ENCODE data around the gene DTNB.

DNA sequence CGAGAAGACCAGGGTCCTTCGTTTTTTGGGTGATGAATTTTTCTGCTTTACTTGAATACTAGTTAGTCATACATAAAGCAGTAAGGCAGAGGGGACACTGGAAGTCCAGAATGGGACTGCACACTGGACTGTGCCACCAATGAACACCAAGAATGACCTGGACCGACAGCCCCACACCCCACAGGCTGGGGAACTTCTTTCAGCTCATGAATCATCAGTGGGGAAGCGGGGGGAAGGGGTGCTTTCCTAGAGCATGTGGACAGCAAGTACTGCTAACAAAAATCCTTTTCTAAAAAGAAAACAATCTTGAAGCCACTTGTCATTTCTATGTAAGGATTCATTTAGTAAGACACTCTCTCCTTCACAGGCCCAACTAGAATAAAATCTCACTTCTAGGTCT is 86.0 kb downstream of the DTNB start:
- TF ChIP-seq, protein P1, sequence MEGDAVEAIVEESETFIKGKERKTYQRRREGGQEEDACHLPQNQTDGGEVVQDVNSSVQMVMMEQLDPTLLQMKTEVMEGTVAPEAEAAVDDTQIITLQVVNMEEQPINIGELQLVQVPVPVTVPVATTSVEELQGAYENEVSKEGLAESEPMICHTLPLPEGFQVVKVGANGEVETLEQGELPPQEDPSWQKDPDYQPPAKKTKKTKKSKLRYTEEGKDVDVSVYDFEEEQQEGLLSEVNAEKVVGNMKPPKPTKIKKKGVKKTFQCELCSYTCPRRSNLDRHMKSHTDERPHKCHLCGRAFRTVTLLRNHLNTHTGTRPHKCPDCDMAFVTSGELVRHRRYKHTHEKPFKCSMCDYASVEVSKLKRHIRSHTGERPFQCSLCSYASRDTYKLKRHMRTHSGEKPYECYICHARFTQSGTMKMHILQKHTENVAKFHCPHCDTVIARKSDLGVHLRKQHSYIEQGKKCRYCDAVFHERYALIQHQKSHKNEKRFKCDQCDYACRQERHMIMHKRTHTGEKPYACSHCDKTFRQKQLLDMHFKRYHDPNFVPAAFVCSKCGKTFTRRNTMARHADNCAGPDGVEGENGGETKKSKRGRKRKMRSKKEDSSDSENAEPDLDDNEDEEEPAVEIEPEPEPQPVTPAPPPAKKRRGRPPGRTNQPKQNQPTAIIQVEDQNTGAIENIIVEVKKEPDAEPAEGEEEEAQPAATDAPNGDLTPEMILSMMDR (conservative IDR thresholded peaks at IDR 0.05 in 1 of 2, IDR thresholded peaks at IDR 0.05 in 1 of 2; ENCODE audit: low read depth in 1 of 2, low read length in 2 of 2): no peak
- no peak for TF ChIP-seq EZH2 (IDR thresholded peaks at IDR 0.05; ENCODE audit: low read length, missing control alignments)

Measured in fibroblast of lung (primary cell).